ENCODE results near the gene PDLIM5.

PDLIM5 gene

DNA sequence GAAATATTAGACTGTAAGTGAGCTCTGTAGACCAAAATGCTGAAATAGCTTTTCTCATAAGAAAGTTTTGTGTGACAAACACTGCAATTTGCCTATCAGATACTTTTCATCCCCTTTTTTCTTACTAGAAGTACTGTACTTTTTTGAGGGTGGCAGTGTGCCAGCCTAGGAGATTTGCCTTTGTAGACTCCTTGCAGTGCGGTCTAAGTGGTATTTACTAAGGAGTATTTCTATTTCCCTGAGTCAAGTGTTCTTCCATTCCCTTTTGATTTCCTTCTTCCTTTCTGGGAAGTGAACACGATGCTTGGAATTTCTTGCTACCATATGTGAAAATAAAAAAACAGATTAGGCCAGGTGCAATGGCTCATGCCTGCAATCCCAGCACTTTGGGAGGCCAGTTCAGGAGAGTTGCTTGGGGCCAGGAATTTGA, 34.6 kb downstream of the PDLIM5 start:
- Histone ChIP-seq H3K4me3 (ENCODE audit: insufficient read depth, low read depth, low read length, poor library complexity, severe bottlenecking) (no peak overlapping the region), H3K4me1 (ENCODE audit: control insufficient read depth, insufficient read depth, low read length, poor library complexity, severe bottlenecking) (no peaks in the 10 kb centered on the region), H3K9me3 (ENCODE audit: control insufficient read depth, low read length) (no peaks in the 10 kb centered on the region), H3K27me3 (replicated peaks; ENCODE audit: control insufficient read depth, insufficient read depth, low read length, poor library complexity, severe bottlenecking) (no peaks in the 10 kb centered on the region), H3K27ac (ENCODE audit: insufficient read depth, low read length, poor library complexity, severe bottlenecking) (no peak overlapping the region), H3K36me3 (ENCODE audit: control insufficient read depth, insufficient read depth, low read length) (no peaks in the 10 kb centered on the region)
- DNase-seq, result no peak

DNA sequence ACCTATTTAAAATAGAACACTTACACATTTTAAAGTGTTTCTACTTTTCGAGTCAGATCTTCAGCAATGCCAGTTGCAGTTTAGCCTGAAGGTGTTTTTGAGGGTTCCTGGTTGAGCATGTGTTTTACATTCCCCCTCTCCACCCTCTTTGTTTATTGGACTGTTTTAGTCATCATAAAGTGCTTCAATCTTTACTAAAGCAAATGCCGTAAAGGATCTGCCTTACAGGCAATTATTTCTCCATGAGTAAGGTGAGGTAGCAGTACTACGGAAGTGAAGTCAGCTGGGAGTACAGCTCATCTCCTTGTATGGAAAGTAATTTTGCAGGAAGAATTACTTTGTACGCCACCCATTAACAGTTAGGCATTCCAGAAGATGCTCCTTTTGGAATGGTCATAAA, 36.9 kb downstream of the PDLIM5 start:
- Histone ChIP-seq H3K27ac (ENCODE audit: insufficient read depth, low read length, poor library complexity, severe bottlenecking) (no peak overlapping the region), H3K4me3 (ENCODE audit: insufficient read depth, low read depth, low read length, poor library complexity, severe bottlenecking) (no peak overlapping the region), H3K4me1 (ENCODE audit: control insufficient read depth, insufficient read depth, low read length, poor library complexity, severe bottlenecking) (no peaks in the 10 kb centered on the region), H3K9me3 (ENCODE audit: control insufficient read depth, low read length) (no peaks in the 10 kb centered on the region), H3K36me3 (ENCODE audit: control insufficient read depth, insufficient read depth, low read length) (no peaks in the 10 kb centered on the region), H3K27me3 (replicated peaks; ENCODE audit: control insufficient read depth, insufficient read depth, low read length, poor library complexity, severe bottlenecking) (no peaks in the 10 kb centered on the region)
- DNase-seq, result no peak

DNA sequence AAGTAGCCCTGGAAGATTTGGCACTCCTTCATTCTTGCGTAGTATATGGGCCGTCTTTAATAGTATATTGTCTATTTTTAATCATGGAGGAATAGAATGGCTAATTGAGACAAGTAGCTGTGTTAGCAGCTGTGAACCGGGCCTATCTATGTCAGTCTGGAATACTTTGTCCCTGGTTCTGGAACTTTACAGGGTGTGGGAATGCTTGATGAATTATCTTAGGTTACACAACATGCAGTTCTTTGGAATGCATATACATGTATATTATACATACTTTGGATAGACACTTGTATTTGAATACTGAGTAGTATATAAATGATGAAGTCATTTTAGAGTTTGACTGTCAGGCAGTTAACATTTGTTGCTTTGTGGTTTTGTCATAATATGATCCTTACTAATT, 37.4 kb downstream of the PDLIM5 start:
- H3K9me3 ChIP-seq (ENCODE audit: control insufficient read depth, low read length), result no peaks in the 10 kb centered on the region
- no peaks in the 10 kb centered on the region for H3K4me1 ChIP-seq (ENCODE audit: control insufficient read depth, insufficient read depth, low read length, poor library complexity, severe bottlenecking)
- no peaks in the 10 kb centered on the region for H3K27me3 ChIP-seq (replicated peaks; ENCODE audit: control insufficient read depth, insufficient read depth, low read length, poor library complexity, severe bottlenecking)
- H3K36me3 ChIP-seq (ENCODE audit: control insufficient read depth, insufficient read depth, low read length), result no peaks in the 10 kb centered on the region
- H3K27ac ChIP-seq (ENCODE audit: insufficient read depth, low read length, poor library complexity, severe bottlenecking), result no peak overlapping the region
- H3K4me3 ChIP-seq (ENCODE audit: insufficient read depth, low read depth, low read length, poor library complexity, severe bottlenecking), result no peak overlapping the region
- no peak for DNase-seq

DNA sequence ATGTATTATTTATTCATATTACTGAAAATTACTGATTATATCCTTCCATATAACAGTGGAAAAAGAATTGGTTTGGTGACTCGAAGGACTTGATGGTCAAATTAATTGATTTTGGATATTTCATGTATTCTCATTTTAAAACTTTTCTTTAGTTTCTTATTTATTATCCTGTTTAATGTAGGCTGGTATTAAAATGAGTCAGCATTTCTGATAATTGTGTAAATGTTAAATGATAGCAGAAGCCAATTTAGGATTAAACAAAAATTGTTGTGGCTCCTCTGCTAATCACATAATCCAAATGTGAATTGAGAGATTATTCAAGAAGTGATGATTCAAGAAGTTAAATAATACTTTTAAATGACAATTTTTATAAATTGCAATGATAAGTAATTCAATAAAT, 38.7 kb downstream of the PDLIM5 start:
- Histone ChIP-seq H3K4me3 (ENCODE audit: insufficient read depth, low read depth, low read length, poor library complexity, severe bottlenecking) (no peak overlapping the region), H3K27me3 (replicated peaks; ENCODE audit: control insufficient read depth, insufficient read depth, low read length, poor library complexity, severe bottlenecking) (no peaks in the 10 kb centered on the region), H3K27ac (ENCODE audit: insufficient read depth, low read length, poor library complexity, severe bottlenecking) (no peak overlapping the region), H3K4me1 (ENCODE audit: control insufficient read depth, insufficient read depth, low read length, poor library complexity, severe bottlenecking) (no peaks in the 10 kb centered on the region), H3K36me3 (ENCODE audit: control insufficient read depth, insufficient read depth, low read length) (no peaks in the 10 kb centered on the region), H3K9me3 (ENCODE audit: control insufficient read depth, low read length) (no peaks in the 10 kb centered on the region)
- DNase-seq, result no peak

DNA sequence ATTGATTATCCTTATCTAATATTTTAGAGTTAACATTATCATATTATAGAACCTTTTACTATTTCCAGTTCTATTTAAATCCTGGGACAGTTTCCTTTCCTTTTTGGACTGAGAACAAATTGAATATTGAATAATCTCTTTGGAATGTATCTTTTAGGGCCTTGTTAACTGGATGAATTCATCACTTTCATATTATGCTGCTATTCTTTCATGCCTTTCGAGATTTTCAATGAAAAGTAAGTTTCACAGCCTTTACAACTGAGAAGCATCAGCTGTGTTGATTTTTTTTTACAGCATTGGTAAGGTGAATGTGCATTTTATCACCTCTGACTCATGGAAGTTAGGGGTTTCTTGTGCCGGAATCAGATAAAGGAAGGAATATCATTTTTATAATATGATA, 39.6 kb downstream of the PDLIM5 start:
- Histone ChIP-seq H3K9me3 (ENCODE audit: control insufficient read depth, low read length) (no peaks in the 10 kb centered on the region), H3K4me3 (ENCODE audit: insufficient read depth, low read depth, low read length, poor library complexity, severe bottlenecking) (no peak overlapping the region), H3K27me3 (replicated peaks; ENCODE audit: control insufficient read depth, insufficient read depth, low read length, poor library complexity, severe bottlenecking) (no peaks in the 10 kb centered on the region), H3K4me1 (ENCODE audit: control insufficient read depth, insufficient read depth, low read length, poor library complexity, severe bottlenecking) (no peaks in the 10 kb centered on the region), H3K36me3 (ENCODE audit: control insufficient read depth, insufficient read depth, low read length) (no peaks in the 10 kb centered on the region), H3K27ac (ENCODE audit: insufficient read depth, low read length, poor library complexity, severe bottlenecking) (no peak overlapping the region)
- no peak for DNase-seq

DNA sequence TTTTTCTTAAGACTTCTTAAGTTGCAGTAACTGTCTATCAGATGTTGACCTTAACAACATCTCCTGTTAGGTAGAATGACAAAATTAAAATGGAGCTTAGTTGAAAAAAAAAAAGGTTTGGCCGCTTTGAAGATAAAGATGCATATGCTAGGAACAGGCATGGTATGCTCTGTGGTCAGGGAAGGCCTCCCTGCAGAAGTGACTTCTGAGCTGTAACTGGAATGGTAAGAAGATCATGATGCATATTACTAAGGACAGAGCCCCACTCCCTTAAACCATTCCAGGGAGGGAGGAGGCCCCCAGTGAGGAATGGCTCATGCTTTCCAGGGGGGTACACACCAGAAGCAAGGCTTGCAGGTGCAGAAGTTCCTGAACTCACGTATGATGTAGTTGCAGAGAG, 43.7 kb downstream of the PDLIM5 start:
- H3K4me3 ChIP-seq (ENCODE audit: insufficient read depth, low read depth, low read length, poor library complexity, severe bottlenecking), result no peak overlapping the region
- no peak overlapping the region for H3K27ac ChIP-seq (ENCODE audit: insufficient read depth, low read length, poor library complexity, severe bottlenecking)
- H3K36me3 ChIP-seq (ENCODE audit: control insufficient read depth, insufficient read depth, low read length), result no peaks in the 10 kb centered on the region
- H3K9me3 ChIP-seq (ENCODE audit: control insufficient read depth, low read length), result no peaks in the 10 kb centered on the region
- no peaks in the 10 kb centered on the region for H3K4me1 ChIP-seq (ENCODE audit: control insufficient read depth, insufficient read depth, low read length, poor library complexity, severe bottlenecking)
- H3K27me3 ChIP-seq (replicated peaks; ENCODE audit: control insufficient read depth, insufficient read depth, low read length, poor library complexity, severe bottlenecking), result no peaks in the 10 kb centered on the region
- DNase-seq, result no peak

DNA sequence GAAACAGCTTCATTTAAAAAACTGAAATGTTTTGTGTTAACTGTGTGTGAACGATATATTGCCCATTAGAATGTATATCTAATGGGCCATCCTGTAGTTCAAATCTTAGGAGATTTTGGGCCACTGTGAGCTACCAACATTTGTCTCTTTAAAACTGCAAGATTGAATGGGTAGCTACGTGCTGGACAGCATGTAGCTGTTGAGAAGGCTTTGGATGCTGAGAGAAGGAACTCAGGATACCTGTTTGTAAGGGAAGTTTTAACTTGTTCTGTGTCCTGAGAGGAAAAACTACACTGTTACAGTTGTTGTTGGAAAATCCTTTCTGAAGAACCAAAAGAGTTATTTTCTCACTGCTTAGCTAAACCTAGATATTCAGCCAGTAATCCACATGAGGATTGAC, 45.9 kb downstream of the PDLIM5 start:
- H3K27me3 ChIP-seq (replicated peaks; ENCODE audit: control insufficient read depth, insufficient read depth, low read length, poor library complexity, severe bottlenecking), result no peaks in the 10 kb centered on the region
- no peaks in the 10 kb centered on the region for H3K36me3 ChIP-seq (ENCODE audit: control insufficient read depth, insufficient read depth, low read length)
- no peak overlapping the region for H3K4me3 ChIP-seq (ENCODE audit: insufficient read depth, low read depth, low read length, poor library complexity, severe bottlenecking)
- H3K9me3 ChIP-seq (ENCODE audit: control insufficient read depth, low read length), result no peaks in the 10 kb centered on the region
- no peak for DNase-seq
- H3K27ac ChIP-seq (ENCODE audit: insufficient read depth, low read length, poor library complexity, severe bottlenecking), result no peak overlapping the region
- H3K4me1 ChIP-seq (ENCODE audit: control insufficient read depth, insufficient read depth, low read length, poor library complexity, severe bottlenecking), result no peaks in the 10 kb centered on the region

DNA sequence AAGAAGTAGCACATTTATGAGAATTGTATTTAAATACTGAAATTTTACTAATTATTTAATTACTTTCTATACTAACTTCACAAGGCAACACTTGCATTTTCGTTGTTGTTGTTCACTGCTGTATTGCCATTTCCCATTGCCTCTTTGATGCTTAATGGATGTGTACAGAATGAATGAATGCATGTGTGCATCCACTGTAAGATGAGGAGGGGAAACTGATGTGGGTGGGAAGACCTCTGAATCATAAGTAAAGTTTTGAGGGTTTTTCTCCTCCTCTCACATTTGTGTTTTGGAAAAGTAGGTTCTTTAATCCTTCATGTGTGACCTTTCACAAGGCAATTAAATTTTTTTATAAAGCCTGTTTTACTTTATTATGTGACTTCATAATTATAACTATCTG, 46.8 kb downstream of the PDLIM5 start:
- Histone ChIP-seq H3K4me3 (ENCODE audit: insufficient read depth, low read depth, low read length, poor library complexity, severe bottlenecking) (no peak overlapping the region), H3K27ac (ENCODE audit: insufficient read depth, low read length, poor library complexity, severe bottlenecking) (no peak overlapping the region), H3K4me1 (ENCODE audit: control insufficient read depth, insufficient read depth, low read length, poor library complexity, severe bottlenecking) (no peaks in the 10 kb centered on the region), H3K36me3 (ENCODE audit: control insufficient read depth, insufficient read depth, low read length) (no peaks in the 10 kb centered on the region), H3K27me3 (replicated peaks; ENCODE audit: control insufficient read depth, insufficient read depth, low read length, poor library complexity, severe bottlenecking) (no peaks in the 10 kb centered on the region), H3K9me3 (ENCODE audit: control insufficient read depth, low read length) (no peaks in the 10 kb centered on the region)
- DNase-seq, result no peak

DNA sequence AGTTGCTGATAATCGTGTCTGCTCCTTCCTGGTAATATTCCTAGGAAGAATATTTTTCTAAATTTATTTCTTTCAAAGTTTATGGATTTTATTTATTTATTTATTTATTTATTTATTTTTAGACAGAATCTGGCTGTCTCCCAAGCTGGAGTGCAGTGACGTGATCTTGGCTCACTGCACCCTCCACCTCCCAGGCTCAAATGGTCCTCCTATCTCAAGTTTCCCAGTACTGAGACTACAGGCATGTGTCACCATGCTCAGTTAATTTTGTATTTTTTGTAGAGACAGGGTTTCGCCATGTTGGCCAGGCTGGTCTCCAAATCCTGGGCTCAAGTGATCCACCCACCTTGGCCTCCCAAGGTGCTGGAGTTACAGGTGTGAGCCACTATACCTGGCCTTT, 48.9 kb downstream of the PDLIM5 start:
- H3K4me1 ChIP-seq (ENCODE audit: control insufficient read depth, insufficient read depth, low read length, poor library complexity, severe bottlenecking), result no peaks in the 10 kb centered on the region
- H3K27me3 ChIP-seq (replicated peaks; ENCODE audit: control insufficient read depth, insufficient read depth, low read length, poor library complexity, severe bottlenecking), result no peaks in the 10 kb centered on the region
- DNase-seq, result no peak
- H3K27ac ChIP-seq (ENCODE audit: insufficient read depth, low read length, poor library complexity, severe bottlenecking), result no peak overlapping the region
- no peaks in the 10 kb centered on the region for H3K36me3 ChIP-seq (ENCODE audit: control insufficient read depth, insufficient read depth, low read length)
- no peaks in the 10 kb centered on the region for H3K9me3 ChIP-seq (ENCODE audit: control insufficient read depth, low read length)
- no peak overlapping the region for H3K4me3 ChIP-seq (ENCODE audit: insufficient read depth, low read depth, low read length, poor library complexity, severe bottlenecking)

DNA sequence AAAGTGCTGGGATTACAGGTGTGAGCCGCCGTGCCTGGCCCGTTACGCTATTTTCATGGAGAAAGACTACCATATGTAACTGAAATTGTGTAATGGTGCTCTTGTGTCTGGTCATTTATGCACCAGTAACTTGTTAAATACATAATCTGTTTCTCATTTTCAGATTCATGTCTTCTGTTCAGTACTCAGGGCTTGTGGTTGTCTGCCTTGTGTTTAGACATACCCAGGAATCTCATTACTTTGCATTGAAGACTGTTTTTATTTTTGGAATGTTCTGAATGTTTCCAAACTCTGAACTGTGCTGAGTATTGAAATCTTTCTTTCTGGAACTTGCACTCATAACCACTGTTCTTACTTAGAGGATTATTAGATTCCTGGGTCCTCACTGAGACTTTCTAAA, 52.8 kb downstream of the PDLIM5 start:
- DNase-seq, result no peak
- no peaks in the 10 kb centered on the region for H3K36me3 ChIP-seq (ENCODE audit: control insufficient read depth, insufficient read depth, low read length)
- no peak overlapping the region for H3K4me3 ChIP-seq (ENCODE audit: insufficient read depth, low read depth, low read length, poor library complexity, severe bottlenecking)
- H3K9me3 ChIP-seq (ENCODE audit: control insufficient read depth, low read length), result no peaks in the 10 kb centered on the region
- no peaks in the 10 kb centered on the region for H3K27me3 ChIP-seq (replicated peaks; ENCODE audit: control insufficient read depth, insufficient read depth, low read length, poor library complexity, severe bottlenecking)
- H3K4me1 ChIP-seq (ENCODE audit: control insufficient read depth, insufficient read depth, low read length, poor library complexity, severe bottlenecking), result no peaks in the 10 kb centered on the region
- H3K27ac ChIP-seq (ENCODE audit: insufficient read depth, low read length, poor library complexity, severe bottlenecking), result no peak overlapping the region

DNA sequence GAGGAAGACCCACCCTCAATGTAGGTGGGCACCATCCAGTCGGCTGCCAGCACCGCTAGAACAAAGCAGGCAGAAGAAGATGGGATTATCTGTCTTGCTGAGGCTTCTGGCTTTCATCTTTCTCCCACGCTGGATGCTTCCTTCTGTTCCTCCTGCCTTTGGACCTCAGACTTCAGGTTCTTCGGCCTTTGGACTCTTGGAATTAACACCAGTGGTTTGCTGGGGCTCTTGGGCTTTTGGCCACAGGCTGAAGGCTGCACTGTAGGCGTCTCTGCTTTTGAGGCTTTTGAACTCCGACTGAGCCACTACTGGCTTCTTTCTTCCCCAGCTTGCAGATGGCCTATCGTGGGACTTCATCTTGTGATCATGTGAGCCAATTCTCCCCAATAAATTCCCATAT, 55.1 kb downstream of the PDLIM5 start:
- H3K4me1 ChIP-seq (ENCODE audit: control insufficient read depth, insufficient read depth, low read length, poor library complexity, severe bottlenecking), result no peaks in the 10 kb centered on the region
- DNase-seq, result no peak
- no peaks in the 10 kb centered on the region for H3K9me3 ChIP-seq (ENCODE audit: control insufficient read depth, low read length)
- H3K36me3 ChIP-seq (ENCODE audit: control insufficient read depth, insufficient read depth, low read length), result no peaks in the 10 kb centered on the region
- no peaks in the 10 kb centered on the region for H3K27me3 ChIP-seq (replicated peaks; ENCODE audit: control insufficient read depth, insufficient read depth, low read length, poor library complexity, severe bottlenecking)
- no peak overlapping the region for H3K27ac ChIP-seq (ENCODE audit: insufficient read depth, low read length, poor library complexity, severe bottlenecking)
- no peak overlapping the region for H3K4me3 ChIP-seq (ENCODE audit: insufficient read depth, low read depth, low read length, poor library complexity, severe bottlenecking)

All from effector memory CD4-positive, alpha-beta T cell (primary cell).